DND-41 (cell line): ENCODE measurements around the gene DHRS3.

Experiments used
- ATAC-seq: fragments of 200-7000 bp; cut with Tn5 transposase; 3 replicates; pipeline ENCODE4 v1.9.1; 2021; ENCODE audit warnings: low read depth; ENCODE audit not compliant: insufficient read depth
- DNase-seq: peaks from one replicate; pipeline ENCODE4 v3.0.0-alpha.2; 2020
- H2AFZ ChIP-seq: 2 replicates; pipeline ENCODE4 v1.6.0; 2012; ENCODE audit warnings: low read depth, low read length
- H3K27ac ChIP-seq: 2 replicates; pipeline ENCODE4 v1.5.1; 2012; ENCODE audit warnings: low read length, inconsistent platforms
- H3K27me3 ChIP-seq: fragments of 200-600 bp; sonication (generic); 2 replicates; pipeline ENCODE4 v1.6.0; 2012; ENCODE audit warnings: low read length, mild to moderate bottlenecking, inconsistent platforms; ENCODE audit not compliant: insufficient read depth, poor library complexity
- H3K36me3 ChIP-seq: 2 replicates; pipeline ENCODE4 v1.5.1; 2012; ENCODE audit warnings: low read length, inconsistent platforms; ENCODE audit not compliant: insufficient read depth
- H3K4me1 ChIP-seq: 2 replicates; pipeline ENCODE4 v1.5.1; 2012; ENCODE audit warnings: mild to moderate bottlenecking, low read length; ENCODE audit not compliant: insufficient read depth
- H3K4me2 ChIP-seq: 2 replicates; pipeline ENCODE4 v1.6.0; 2012; ENCODE audit warnings: mild to moderate bottlenecking, moderate library complexity, low read length, inconsistent platforms; ENCODE audit not compliant: insufficient read depth
- H3K4me3 ChIP-seq, 2 experiments: fragments of 200-600 bp in 1 of 2; shearing (Covaris generic) in 1 of 2; 2 replicates each; pipeline ENCODE4 v1.5.1; 2012 to 2016; ENCODE audit warnings: inconsistent platforms in 2 of 2, low read length in 2 of 2, mild to moderate bottlenecking in 2 of 2, low read depth in 1 of 2, moderate library complexity in 1 of 2
- H3K79me2 ChIP-seq: 2 replicates; pipeline ENCODE4 v1.6.0; 2012; ENCODE audit warnings: low read length, inconsistent platforms; ENCODE audit not compliant: insufficient read depth
- H3K9ac ChIP-seq: 2 replicates; pipeline ENCODE4 v1.6.0; 2012; ENCODE audit warnings: low read depth, mild to moderate bottlenecking, inconsistent platforms, low read length, moderate library complexity
- H3K9me3 ChIP-seq: 2 replicates; pipeline ENCODE4 v1.5.1; 2012; ENCODE audit warnings: low read length, moderate library complexity, mild to moderate bottlenecking, inconsistent platforms; ENCODE audit not compliant: insufficient read depth, severe bottlenecking
- H4K20me1 ChIP-seq: 2 replicates; pipeline ENCODE4 v1.6.0; 2012; ENCODE audit warnings: low read length; ENCODE audit not compliant: insufficient read depth
- EZH2 ChIP-seq: IDR thresholded peaks from 3 replicates; pipeline ENCODE4 v1.6.1; 2012; ENCODE audit warnings: borderline replicate concordance, low read depth, mild to moderate bottlenecking, moderate library complexity, low read length, inconsistent platforms; ENCODE audit not compliant: severe bottlenecking
- TF ChIP-seq, protein P1 (sequence below): IDR thresholded peaks from 2 replicates; pipeline ENCODE4 v1.5.1; 2012; ENCODE audit warnings: borderline replicate concordance, low read length, moderate library complexity, mild to moderate bottlenecking; ENCODE audit not compliant: poor library complexity, severe bottlenecking; ENCODE audit errors: extremely low read depth

DHRS3 gene

DNA sequence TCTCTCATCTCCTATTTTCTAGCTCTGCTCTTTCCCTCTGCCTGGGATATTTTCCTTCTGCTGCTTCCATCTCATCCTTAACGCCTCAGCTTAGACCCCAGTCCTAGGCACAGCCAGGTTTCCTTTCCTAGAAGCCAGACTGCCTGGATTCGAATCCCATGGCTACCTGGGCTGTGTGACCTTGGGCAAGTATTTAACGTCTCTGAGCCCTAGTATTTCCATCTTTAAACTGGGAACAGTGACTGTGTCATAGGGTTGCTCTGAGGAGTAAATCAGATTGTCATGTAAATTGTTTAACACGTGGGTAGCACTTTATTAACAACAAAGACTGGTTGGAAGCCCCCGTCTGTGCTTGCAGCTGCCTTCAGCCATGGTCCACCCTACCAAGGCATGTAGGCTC lies 18.4 kb downstream of the DHRS3 start:
- ATAC-seq (no peak), DNase-seq (no peak)
- H3K4me2 ChIP-seq = no peak overlapping the region
- peaks cover 78% of the 10 kb centered on the region for H3K79me2 ChIP-seq
- no peak for TF ChIP-seq EZH2
- TF ChIP-seq, protein P1, sequence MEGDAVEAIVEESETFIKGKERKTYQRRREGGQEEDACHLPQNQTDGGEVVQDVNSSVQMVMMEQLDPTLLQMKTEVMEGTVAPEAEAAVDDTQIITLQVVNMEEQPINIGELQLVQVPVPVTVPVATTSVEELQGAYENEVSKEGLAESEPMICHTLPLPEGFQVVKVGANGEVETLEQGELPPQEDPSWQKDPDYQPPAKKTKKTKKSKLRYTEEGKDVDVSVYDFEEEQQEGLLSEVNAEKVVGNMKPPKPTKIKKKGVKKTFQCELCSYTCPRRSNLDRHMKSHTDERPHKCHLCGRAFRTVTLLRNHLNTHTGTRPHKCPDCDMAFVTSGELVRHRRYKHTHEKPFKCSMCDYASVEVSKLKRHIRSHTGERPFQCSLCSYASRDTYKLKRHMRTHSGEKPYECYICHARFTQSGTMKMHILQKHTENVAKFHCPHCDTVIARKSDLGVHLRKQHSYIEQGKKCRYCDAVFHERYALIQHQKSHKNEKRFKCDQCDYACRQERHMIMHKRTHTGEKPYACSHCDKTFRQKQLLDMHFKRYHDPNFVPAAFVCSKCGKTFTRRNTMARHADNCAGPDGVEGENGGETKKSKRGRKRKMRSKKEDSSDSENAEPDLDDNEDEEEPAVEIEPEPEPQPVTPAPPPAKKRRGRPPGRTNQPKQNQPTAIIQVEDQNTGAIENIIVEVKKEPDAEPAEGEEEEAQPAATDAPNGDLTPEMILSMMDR = no peak
- H3K9ac ChIP-seq = no peak overlapping the region
- H3K9me3 ChIP-seq = no peaks in the 10 kb centered on the region
- H4K20me1 ChIP-seq = peaks cover 40% of the 10 kb centered on the region
- no peaks in the 10 kb centered on the region for H3K27me3 ChIP-seq
- H3K27ac ChIP-seq = no peak overlapping the region
- peaks cover 6% of the 10 kb centered on the region; the same call in 1 of the 2 replicates for H3K36me3 ChIP-seq
- no peak overlapping the region for H2AFZ ChIP-seq
- H3K4me1 ChIP-seq = no peaks in the 10 kb centered on the region
- no peak overlapping the region for H3K4me3 ChIP-seq

DNA sequence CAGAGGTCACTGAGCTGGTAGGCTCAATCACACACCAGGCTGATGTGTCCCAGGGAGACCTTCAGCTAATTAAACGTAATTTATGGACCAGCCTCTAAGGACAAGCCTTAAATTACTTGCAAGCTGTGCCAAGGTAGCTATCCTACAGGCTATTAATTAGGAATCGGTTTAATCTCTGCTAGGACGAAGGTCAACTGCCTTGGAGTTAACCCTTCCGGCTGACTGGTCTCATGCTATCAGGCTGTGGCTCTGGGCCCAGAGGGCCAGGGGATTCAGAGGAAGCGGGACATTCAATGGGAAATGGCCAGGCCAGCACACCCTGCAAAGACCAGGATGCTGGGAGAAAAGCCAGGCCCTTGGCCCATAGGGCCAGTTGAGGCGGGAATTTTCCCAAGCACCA lies 19.0 kb downstream of the DHRS3 start:
- Histone ChIP-seq H4K20me1 (peaks cover 45% of the 10 kb centered on the region), H3K9me3 (no peaks in the 10 kb centered on the region), H3K4me1 (no peaks in the 10 kb centered on the region), H2AFZ (no peak overlapping the region), H3K79me2 (peaks cover 79% of the 10 kb centered on the region), H3K4me3 (no peak overlapping the region), H3K4me2 (no peak overlapping the region), H3K27me3 (no peaks in the 10 kb centered on the region), H3K27ac (no peak overlapping the region), H3K9ac (no peak overlapping the region), H3K36me3 (peaks cover 6% of the 10 kb centered on the region; the same call in 1 of the 2 replicates)
- DNase-seq (no peak), ATAC-seq (no peak)
- TF ChIP-seq EZH2 = no peak
- TF ChIP-seq, protein P1 = no peak

DNA sequence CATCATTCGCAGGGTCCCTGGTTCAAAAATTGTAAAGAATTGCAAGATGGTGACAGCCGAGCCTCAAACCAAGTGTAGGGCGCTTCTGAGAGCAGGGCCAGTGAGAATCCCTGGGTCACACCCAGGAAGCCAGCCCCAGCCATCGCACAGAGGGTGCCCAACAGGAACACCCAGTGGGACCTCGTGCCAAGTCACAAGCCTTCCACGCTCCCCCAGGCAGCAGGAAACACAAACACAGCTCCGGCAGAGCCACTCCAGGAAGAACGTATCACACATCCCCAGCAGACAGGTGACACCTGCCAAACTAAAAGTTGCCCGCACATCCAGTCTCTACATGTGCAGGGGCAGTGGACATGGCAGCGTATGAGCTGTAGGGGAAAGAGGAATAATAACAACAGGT lies 20.2 kb downstream of the DHRS3 start:
- H3K27me3 ChIP-seq = no peaks in the 10 kb centered on the region
- H3K36me3 ChIP-seq = no peaks in the 10 kb centered on the region
- peaks cover 78% of the 10 kb centered on the region for H3K79me2 ChIP-seq
- no peak for ATAC-seq
- H3K4me1 ChIP-seq = no peaks in the 10 kb centered on the region
- peaks cover 41% of the 10 kb centered on the region for H4K20me1 ChIP-seq
- TF ChIP-seq, protein P1 = no peak
- no peak for TF ChIP-seq EZH2
- no peak overlapping the region for H3K9ac ChIP-seq
- H3K27ac ChIP-seq = no peak overlapping the region
- no peak overlapping the region for H3K4me2 ChIP-seq
- H3K9me3 ChIP-seq = no peaks in the 10 kb centered on the region
- no peak overlapping the region for H2AFZ ChIP-seq
- no peak for DNase-seq
- no peak overlapping the region for H3K4me3 ChIP-seq
